Ovary (tissue), 10 donors: ENCODE results near the gene METTL5. TPM values are rescaled to one million over a fixed set of nuclear protein-coding genes. Genes with fewer than 3 reads are reported as not detected.
"Not testable (repeated sequence)": the region's sequence is repeated elsewhere in the genome, so short reads cannot be mapped to it uniquely, and the experiment has no call there.

Experiments used
- DNase-seq, 5 donors: peaks; one replicate each; pipeline ENCODE4 v3.0.0-alpha.2; 2019 to 2020
- H3K27ac ChIP-seq, 2 donors: fragments of 200-600 bp; one replicate each; pipeline versions ENCODE4 v1.5.1 to v1.8.0; 2019 to 2022
- H3K27me3 ChIP-seq: fragments of 200-600 bp; one replicate; pipeline ENCODE4 v1.8.0; 2022
- H3K36me3 ChIP-seq: fragments of 200-600 bp; sonication (generic); one replicate; pipeline ENCODE4 v1.5.1; 2019
- H3K4me1 ChIP-seq: one replicate; pipeline ENCODE4 v1.8.1; 2013; ENCODE audit warnings: mild to moderate bottlenecking, moderate library complexity; ENCODE audit not compliant: insufficient read depth
- H3K4me3 ChIP-seq: fragments of 200-600 bp; sonication (generic); one replicate; pipeline ENCODE4 v1.5.1; 2017
- H3K9me3 ChIP-seq, 2 donors: fragments of 200-600 bp in 1 of 2; sonication (generic) in 1 of 2; one replicate each; pipeline versions ENCODE4 v1.5.1 to v1.8.1; 2013 to 2019; ENCODE audit warnings: mild to moderate bottlenecking in 1 of 2, moderate library complexity in 1 of 2
- EP300 ChIP-seq: sonication (generic); formaldehyde crosslinking; IDR thresholded peaks from one replicate; pipeline ENCODE4 v1.6.1; 2017; ENCODE audit warnings: antibody characterized with exemption
- POLR2A ChIP-seq: fragments of 450-650 bp; IDR thresholded peaks from one replicate; pipeline ENCODE4 v1.6.1; 2017; ENCODE audit warnings: antibody characterized with exemption, mild to moderate bottlenecking, moderate library complexity
- WGBS, 3 donors: extraction: QIAGEN DNeasy Blood & Tissue Kit in 1 of 3; methylation state at CpG; one replicate each; pipeline versions ENCODE4 v1.1.5 to v1.1.7; 2013 to 2017; 5-methylcytosine and 5-hydroxymethylcytosine counted together
- intact Hi-C, 4 donors: fragments of 100-400 bp; cut with DNase I; formaldehyde crosslinking; loops; one replicate each; pipeline versions ENCODE4 v1.11.0 to v1.15.1; 2022 to 2023
- long read RNA-seq, 3 donors: library from polyadenylated mRNA in 2 of 3; unstranded in 2 of 3; transcript quantifications; one replicate each; pipeline ENCODE4 v2.0.0 and lab custom pipeline, GENCODE V29; 2021 to 2026
- polyA plus RNA-seq, 2 donors: library from polyadenylated mRNA; stranded (reverse); fragments of 200-250 nt in 1 of 2; fragments of 350-450 nt in 1 of 2; fragmentation: Illumina TruSeq in 1 of 2; extraction: RNeasy Lipid Tissue Mini Kit (QIAGEN cat#74804) in 1 of 2; gene quantifications; one replicate each; pipeline ENCODE4 v1.2.3, GENCODE V29; 2013 to 2014
- total RNA-seq, 7 donors: library from RNA; depleted of rRNA in 2 of 7; stranded (reverse); fragments of >200 nt in 2 of 7; fragmentation: NEBNext Ultra II Directional in 3 of 7; extraction: Animal tissue kit (Norgen Biotek cat#: 25700) in 3 of 7; gene quantifications; one replicate each; pipeline versions ENCODE4 v1.1.0 to v1.2.4, GENCODE V29; 2016 to 2023
- TF ChIP-seq, protein P1 (sequence below), 3 donors: fragments of 450-650 bp in 2 of 3; fragments of 200-600 bp in 1 of 3; IDR thresholded peaks; one replicate each; pipeline versions ENCODE4 v1.5.1 to v1.8.0; 2016 to 2022; ENCODE audit warnings: antibody characterized with exemption in 3 of 3, mild to moderate bottlenecking in 1 of 3
- donor health status: DM: no; HTN: no; CAD: no; lungs with moderate emphysema.
- donor health status: DM: no; HTN: no; CAD: no.
- donor health status: Bipolar disorder and iron deficiency.
- donor health status: DM: yes; HTN: yes; CAD: no.
- donor health status: DM: no; HTN: no; CAD: no.
- donor health status: DM: yes; HTN: yes; CAD: no.

METTL5 gene
- total RNA-seq (10 to 100 TPM; 19.9 to 44.0 (median 26.4) TPM), polyA plus RNA-seq (10 to 100 TPM; 36.0 to 40.3 TPM)
- long read RNA-seq, donor 1, partial matches to known transcripts: 4 of 12 reads
- long read RNA-seq, donor 1, other reads (novel, unspliced or antisense): 3 of 12 reads
- long read RNA-seq, donor 2, transcript METTL5-206 (8 exons, 880 nt): major isoform, 23 of 63 reads
- long read RNA-seq, donor 2, transcript METTL5-203 (8 exons, 800 nt): minor isoform, 21 of 63 reads
- long read RNA-seq, donor 2, transcript METTL5-201 (7 exons, 1,010 nt): minor isoform, 15 of 63 reads
- long read RNA-seq, donor 2, partial matches to known transcripts: 0 of 63 reads
- long read RNA-seq, donor 2, other reads (novel, unspliced or antisense): 0 of 63 reads
- long read RNA-seq, donor 3, transcript METTL5-203 (8 exons, 800 nt): minor isoform, 5 of 24 reads
- long read RNA-seq, donor 3, transcript METTL5-206 (8 exons, 880 nt): major isoform, 8 of 24 reads
- long read RNA-seq, donor 3, transcript METTL5-201 (7 exons, 1,010 nt): minor isoform, 5 of 24 reads
- long read RNA-seq, donor 3, partial matches to known transcripts: 1 of 24 reads
- long read RNA-seq, donor 3, other reads (novel, unspliced or antisense): 4 of 24 reads

DNA sequence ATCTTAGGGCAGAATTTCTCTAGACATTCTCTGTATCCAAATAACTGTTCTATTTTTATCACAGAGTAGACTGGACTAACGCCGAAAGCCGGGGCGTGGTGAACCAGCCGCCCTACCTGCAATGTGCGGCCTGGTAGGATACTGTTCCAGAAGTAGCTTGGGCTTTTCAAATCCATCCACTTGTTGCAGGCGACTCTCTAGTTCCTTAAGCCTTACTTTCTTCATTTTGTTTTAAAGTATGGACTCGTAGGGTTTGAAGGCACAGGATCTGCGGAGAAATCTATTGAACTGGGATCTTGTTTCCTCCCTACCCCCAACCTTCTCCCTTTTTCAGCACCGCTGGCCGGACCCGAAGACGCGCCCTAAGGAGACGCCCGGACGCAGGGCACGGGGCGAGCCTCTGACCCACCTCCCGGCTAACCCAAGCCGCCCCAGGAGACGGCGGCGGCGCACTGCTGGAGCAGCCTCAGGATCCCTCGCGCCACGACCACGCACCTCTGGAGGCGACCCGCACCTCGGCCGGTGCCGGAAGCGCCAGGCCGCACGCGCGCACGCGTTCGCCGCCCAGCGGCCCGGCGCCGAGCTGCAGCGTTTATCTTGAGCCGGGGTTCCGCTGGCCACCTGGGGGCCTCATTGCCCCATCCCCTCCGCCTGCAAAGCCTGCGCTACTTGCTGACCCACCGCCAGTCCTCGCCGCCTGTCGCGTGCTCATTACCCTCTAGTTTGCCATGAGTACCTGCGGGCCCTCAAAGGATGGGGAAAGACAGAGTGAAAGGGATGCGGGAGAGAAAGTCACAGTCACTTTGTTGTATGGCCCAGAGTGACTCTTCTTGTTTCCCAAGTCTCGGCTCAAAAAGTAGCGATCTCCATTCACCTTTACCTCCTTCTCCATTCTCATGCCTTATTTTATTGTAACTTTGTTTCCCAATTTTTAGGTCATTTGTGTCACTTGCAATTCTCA, at the start of gene METTL5:
Gene METTL5 (minus strand): TSS at position 533 of the 961 bp plus-strand sequence. CDS start 308 bp downstream, at position 225.
- Histone ChIP-seq H3K4me3 (peak within 1 kb of the TSS; percentile 81), H3K9me3 (no peaks in the 10 kb centered on the region), H3K27me3 (no peaks in the 10 kb centered on the region), H3K36me3 (no peaks in the 10 kb centered on the region), H3K4me1 (peaks cover 6% of the 10 kb centered on the region), H3K27ac (peak within 1 kb of the TSS; percentile 9 to 60)
- no peak for TF ChIP-seq EP300
- TF ChIP-seq POLR2A: peak; percentile 53
- TF ChIP-seq, protein P1, sequence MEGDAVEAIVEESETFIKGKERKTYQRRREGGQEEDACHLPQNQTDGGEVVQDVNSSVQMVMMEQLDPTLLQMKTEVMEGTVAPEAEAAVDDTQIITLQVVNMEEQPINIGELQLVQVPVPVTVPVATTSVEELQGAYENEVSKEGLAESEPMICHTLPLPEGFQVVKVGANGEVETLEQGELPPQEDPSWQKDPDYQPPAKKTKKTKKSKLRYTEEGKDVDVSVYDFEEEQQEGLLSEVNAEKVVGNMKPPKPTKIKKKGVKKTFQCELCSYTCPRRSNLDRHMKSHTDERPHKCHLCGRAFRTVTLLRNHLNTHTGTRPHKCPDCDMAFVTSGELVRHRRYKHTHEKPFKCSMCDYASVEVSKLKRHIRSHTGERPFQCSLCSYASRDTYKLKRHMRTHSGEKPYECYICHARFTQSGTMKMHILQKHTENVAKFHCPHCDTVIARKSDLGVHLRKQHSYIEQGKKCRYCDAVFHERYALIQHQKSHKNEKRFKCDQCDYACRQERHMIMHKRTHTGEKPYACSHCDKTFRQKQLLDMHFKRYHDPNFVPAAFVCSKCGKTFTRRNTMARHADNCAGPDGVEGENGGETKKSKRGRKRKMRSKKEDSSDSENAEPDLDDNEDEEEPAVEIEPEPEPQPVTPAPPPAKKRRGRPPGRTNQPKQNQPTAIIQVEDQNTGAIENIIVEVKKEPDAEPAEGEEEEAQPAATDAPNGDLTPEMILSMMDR (IDR thresholded peaks at IDR 0.05): peak; percentile 76 to 96 (median 91)
- 2 to 3% (median 2%) methylated on average over 60 to 61 of the region's 61 CpGs for WGBS, 3 donors
- DNase-seq: peak; percentile 76 to 89 (median 82)
- intact Hi-C loops: loop anchor here (2.0 to 10.0 kb wide), 3 partner anchors 90 to 104 kb away; no protein-coding TSS in a partner anchor

DNA sequence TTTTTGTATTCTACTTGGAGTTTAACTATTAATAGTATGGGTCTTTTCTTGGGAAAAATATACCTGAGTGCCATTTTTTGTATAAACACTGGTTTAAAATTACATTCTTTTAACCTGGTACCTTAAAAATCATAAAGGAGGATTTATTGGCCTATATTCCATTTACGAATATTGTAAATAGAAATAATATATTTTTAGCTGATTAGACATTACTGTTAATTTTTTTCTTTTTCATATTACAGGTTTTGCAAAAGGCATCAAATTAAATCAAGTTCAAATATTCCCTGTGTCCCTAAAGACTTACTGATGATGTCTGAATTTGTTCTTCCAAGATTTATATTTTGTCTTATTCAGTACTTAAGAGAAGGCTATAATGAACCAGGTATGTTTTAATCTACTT, 47.3 kb upstream of the METTL5 start:
- intact Hi-C loops: no loop called here
- Histone ChIP-seq H3K9me3 (no peaks in the 10 kb centered on the region), H3K36me3 (no peaks in the 10 kb centered on the region), H3K27ac (no peak overlapping the region), H3K4me3 (no peak overlapping the region), H3K27me3 (no peaks in the 10 kb centered on the region), H3K4me1 (peaks cover 1% of the 10 kb centered on the region)
- no peak for TF ChIP-seq POLR2A
- no peak for TF ChIP-seq EP300
- TF ChIP-seq, protein P1 (IDR thresholded peaks at IDR 0.05): no peak
- 90 to 97% (median 94%) methylated on average over 1 of the region's 1 CpG for WGBS, 3 donors
- no peak for DNase-seq

DNA sequence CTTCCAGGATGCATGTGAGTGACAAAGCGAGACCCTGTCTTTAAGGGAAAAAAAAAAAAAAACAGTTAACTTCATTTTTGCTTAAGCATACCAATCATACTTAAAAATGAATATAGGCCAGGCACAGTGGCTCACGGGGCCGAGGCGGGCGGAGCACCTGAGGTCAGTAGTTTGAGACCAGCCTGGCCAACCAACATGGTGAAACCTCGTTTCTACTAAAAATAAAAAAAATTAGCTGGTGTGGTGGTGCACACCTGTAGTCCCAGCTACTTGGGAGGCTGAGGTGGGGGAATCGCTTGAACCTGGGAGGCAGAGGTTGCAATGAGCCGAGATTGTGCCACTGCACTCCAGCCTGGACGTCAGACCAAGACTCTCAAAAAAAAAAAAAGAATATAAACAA, 46.7 kb upstream of the METTL5 start:
- H3K9me3 ChIP-seq, H3K4me3 ChIP-seq, H3K4me1 ChIP-seq, H3K27me3 ChIP-seq, H3K36me3 ChIP-seq, DNase-seq, intact Hi-C loops, H3K27ac ChIP-seq: not testable (repeated sequence)
- WGBS, 3 donors: 80 to 83% (median 82%) methylated on average over 9 of the region's 9 CpGs

DNA sequence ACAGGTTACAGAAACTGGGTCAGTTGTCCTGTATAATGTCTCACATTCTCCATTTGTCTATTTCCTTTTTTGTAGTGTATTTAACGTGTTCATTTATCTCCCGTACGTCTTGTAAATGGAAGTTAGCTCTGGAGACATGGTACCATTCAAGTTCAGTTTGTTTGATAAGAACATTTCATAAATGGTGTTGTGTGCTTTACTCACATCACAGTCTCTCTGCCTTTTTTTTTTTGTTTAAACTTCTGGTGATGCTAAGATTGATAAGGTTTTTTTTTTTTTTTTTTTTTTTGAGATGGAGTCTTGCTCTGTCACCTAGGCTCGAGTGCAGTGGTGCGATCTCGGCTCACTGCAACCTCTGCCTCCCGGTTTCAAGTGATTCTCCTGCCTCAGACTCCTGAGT, 44.2 kb upstream of the METTL5 start:
- no peak for TF ChIP-seq POLR2A
- TF ChIP-seq EP300: no peak
- TF ChIP-seq, protein P1 (IDR thresholded peaks at IDR 0.05): no peak
- Histone ChIP-seq H3K4me3 (no peak overlapping the region), H3K4me1 (peaks cover 1% of the 10 kb centered on the region), H3K36me3 (no peaks in the 10 kb centered on the region), H3K27me3 (no peaks in the 10 kb centered on the region), H3K9me3 (no peaks in the 10 kb centered on the region), H3K27ac (no peak overlapping the region)
- intact Hi-C loops: no loop called here
- no peak for DNase-seq
- WGBS, 3 donors: 90 to 97% (median 95%) methylated on average over 7 of the region's 7 CpGs
